ENCODE results near the gene MRPL55.

The MRPL55 gene

DNA sequence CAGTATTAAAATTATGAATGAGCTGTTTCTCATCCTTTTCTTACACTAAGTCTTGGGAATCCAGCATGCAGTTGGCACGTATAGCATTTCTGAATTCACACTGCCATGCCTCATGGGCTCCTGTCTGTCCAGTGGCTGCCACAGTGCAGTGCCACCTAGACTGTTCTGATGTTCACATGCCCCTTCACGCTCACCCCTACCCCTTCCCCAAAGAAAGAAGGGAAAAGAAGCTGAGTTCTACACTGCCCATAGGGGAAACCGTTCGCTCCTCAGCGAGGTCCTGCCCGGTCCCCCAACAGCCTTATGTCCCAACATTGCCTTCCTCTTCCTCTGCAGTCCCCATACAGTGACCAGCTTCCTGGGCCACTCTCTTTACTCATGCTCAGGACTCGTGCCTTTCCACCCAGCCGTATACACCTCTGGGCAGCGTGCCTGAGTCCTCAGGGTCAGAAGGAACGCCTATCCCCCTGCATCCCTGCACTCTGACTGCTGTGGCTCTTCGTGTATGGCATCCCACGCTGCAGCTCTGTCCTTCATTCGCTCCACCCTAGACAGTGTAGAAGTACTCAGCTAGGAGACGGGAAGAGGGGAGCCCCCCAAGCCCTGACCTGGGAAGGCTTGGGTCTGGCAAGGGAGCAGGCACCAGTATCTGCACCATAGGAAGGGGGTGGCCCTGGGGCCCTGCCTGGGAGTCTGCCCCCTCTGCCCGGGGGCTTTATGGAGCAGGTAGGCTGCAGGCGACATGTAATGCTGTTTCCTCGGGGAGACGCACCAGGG lies 50.7 kb downstream of the MRPL55 start:
- TF ChIP-seq, protein P1, sequence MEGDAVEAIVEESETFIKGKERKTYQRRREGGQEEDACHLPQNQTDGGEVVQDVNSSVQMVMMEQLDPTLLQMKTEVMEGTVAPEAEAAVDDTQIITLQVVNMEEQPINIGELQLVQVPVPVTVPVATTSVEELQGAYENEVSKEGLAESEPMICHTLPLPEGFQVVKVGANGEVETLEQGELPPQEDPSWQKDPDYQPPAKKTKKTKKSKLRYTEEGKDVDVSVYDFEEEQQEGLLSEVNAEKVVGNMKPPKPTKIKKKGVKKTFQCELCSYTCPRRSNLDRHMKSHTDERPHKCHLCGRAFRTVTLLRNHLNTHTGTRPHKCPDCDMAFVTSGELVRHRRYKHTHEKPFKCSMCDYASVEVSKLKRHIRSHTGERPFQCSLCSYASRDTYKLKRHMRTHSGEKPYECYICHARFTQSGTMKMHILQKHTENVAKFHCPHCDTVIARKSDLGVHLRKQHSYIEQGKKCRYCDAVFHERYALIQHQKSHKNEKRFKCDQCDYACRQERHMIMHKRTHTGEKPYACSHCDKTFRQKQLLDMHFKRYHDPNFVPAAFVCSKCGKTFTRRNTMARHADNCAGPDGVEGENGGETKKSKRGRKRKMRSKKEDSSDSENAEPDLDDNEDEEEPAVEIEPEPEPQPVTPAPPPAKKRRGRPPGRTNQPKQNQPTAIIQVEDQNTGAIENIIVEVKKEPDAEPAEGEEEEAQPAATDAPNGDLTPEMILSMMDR (IDR thresholded peaks at IDR 0.05; ENCODE audit: borderline replicate concordance, insufficient read depth, low read depth, low read length), result no peak
- no peak overlapping the region for H3K4me3 ChIP-seq (ENCODE audit: low read depth, low read length)

Measured in GM12875 (cell line).